Measurements from ENCODE around the gene CNTNAP4.

CNTNAP4 gene

DNA sequence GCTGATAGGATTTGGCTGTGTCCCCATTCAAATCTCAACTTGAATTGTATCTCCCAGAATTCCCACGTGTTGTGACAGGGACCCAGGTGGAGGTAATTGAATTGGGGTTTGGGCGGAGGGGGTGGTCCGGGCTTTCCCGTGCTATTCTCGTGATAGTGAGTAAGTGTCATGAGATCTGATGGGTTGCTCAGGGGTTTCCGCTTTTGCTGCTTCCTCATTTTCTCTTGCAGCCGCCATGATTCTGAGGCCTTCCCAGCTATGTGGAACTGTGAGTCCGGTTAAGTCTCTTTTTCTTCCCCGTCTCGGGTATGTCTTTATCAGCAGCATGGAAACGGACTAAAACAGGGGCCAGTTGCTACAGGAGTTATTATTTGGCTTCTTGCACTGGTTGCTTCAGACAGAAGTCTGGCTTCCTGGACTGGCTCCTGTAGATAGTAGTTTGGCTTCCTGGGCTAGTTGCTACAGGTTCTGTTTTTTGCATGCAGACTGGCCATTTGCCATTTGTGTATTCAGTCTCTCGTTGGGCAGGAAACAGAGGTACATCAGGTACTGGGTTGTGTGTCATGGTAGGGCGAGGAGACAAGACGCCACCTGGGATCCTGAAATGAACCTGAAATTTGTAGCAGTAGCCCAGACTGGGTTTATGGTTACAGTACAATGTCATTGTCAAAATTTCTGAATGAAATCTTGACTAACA is 32.6 kb downstream of the CNTNAP4 start:
- no peak for DNase-seq

DNA sequence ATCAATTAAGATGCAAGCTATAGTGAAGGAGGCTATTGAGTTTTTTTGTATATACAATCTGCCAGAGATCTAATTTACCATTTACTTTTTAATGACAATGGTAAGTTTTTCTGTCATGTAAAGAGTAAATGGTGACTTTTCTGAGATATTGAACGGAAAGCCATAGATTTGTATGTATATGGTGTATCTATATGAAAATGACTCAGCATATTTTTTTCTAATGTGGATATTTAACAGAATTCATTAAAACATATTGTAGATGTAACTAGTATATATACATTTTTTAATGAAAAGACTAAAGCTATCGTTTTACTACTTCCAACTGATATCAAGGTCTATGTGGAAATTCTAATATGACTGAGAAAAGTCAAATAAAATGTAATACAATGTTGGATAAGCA is 34.1 kb downstream of the CNTNAP4 start:
- no peak for DNase-seq

DNA sequence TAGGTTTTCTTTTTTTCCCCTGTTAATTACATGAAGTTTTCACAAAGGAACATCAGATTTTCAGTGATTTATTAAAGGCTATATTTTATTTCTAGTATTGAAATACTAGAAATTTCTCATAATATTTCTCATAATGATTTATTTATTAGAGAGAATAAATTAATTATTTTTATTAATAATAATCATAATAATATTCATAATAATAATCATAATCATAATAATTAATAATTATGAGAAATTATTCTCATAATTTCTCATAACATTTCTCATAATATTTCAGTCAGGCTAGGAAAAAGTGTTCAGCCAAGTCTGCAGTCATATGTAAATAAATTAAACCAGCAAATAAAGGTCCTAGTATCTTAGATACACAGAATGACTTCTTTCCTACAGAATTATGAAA is 41.4 kb downstream of the CNTNAP4 start:
- DNase-seq: no peak

DNA sequence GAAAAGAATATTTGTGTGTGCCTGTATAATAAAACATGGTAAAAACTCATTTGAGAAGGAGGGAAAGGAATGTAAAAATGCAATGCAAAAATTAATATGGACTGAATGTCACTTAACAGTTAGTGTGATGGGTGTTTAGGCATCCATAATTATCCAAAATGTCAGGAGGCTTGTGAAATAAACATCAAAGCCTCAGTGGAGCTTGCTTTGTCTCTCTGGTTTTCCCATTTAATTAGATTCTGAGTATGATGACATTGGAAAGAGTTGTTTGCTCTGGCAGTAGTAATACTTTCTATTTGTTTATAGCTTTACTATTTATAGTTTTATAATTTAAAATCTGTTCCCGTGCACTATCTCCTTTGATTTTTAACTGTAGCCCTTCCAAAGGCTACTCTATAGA is 51.9 kb downstream of the CNTNAP4 start:
- DNase-seq: no peak

DNA sequence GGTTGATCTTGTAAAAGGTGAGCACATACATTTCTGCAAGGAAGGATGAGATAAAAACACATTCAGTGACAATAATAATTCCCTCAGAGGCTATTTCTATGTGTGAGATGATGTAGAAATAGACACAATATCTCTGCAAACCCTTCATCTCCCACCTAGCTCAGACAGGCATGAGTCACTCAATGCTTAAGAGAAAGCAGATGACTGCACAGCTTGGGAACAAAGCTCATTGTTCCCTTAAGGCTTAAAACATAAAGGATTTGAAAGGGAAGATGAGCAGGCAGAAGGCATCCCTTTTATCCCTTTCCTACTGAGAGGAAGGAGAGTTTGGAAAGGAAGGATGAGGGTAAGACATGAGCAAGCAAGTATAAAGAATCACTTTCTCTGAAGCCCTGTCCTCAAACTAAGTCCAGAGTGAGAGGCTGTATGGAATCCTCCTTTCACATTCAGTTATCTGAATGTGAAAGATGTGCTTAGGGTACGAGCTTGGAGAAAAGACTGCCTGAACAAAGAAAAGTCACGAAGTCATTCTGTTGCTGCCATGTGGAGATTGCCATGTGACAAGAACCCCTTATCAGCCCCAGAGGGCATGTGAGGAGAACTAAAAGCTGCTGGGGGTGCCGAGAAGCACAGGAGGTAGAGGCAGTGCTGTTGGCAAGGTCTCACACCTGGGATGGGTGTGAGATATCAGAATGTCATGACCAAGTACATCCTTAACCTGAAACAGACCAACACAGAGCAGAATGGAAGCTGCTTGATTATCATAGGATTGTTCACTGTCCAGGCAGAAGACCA is 58.2 kb downstream of the CNTNAP4 start:
- no peak for DNase-seq

DNA sequence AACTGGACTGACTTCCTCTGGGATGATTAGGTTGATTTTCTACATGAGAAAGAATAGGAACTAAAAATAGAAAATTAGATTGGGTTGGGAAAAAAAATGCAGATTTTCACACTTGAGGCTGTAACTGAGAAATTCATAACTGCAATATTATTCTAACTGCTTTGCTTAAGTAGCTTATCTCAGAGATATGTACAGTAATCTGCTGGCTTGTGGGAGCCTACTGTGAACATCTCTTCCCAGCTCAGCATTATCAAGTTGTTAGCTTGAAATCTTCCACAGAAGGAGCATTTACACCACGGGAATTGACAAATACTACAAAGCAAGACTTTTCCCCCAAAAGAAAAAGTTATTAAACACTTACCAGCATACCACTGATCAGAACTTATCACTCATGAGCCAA is 58.9 kb downstream of the CNTNAP4 start:
- DNase-seq: no peak

DNA sequence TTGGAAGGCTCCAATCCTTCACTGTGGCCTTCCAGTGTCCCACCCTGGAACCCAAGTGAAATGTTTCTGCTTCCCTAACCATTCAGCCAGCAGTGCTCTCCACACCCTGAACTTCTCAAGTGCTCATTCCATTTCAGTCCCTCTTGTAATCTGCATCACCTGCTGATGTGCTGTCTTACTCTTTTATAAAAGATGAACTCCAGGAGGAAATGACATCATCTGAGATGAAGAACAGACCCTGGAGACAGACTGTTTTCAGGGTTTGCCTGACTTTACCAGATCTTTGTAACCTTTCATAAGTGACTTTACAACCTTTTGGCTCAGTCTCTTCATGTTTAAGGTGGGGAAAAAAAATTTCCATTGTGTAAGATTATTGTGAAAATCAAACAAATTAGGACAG is 61.3 kb downstream of the CNTNAP4 start:
- DNase-seq: no peak

DNA sequence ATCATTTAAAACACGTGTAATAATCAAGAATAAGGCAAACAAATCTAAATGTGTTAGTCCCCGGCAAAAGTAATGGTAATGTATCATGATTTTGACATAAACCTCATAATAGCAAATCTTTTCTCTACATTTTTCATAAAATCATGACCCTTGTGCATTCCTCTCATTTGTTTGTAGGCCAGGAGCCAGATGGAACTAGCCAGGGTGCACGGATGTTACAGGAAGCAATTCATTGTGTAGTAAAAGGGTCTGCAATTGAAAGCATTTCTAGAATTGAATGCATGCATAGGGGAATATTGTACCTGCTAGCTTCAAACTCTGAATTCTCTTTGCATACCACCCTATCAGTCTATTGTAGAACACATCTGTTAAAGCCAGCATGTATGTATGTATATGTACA is 66.6 kb downstream of the CNTNAP4 start:
- DNase-seq: no peak

DNA sequence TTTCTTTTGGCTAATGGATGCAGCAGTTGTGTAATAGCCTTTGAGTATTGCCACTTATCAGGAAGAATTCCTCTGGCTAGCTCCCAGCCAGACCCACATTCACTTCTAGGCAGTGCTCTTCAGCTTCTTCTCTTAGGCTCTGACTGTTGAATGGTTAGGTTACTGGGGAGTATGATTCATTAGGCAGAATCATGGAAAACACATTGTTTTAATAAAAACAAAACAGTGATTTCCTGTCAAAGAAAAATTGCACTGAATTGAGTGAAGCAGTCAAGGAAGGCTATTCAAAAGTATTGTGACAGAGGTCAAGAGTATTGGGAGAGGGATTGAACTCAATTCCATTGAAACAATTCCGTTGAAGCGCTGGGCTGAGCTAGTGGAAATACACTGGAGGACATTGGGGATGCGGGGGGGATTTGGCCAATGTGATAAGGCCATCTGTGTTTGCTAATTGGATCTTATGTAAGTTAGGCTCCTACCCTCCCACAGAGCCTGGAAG is 68.0 kb downstream of the CNTNAP4 start:
- DNase-seq: no peak

DNA sequence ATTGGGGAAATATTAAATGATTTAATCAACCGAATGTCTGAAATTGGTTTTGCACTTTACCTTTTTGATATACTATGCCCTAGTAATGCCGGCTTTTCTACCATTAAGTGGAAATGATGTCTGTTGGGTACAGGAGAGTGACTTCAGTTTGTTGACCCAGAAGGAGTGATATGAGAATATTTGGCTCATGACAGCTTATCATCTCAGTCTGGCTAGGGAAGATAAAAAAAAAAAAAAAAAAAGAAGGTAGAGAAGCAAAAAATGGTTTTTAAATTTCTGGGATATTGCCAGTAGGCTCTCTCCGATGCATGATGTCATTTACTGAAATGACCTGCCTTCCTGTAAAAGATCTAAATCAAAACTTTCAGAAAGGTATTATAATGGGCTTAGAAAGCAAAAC is 69.0 kb downstream of the CNTNAP4 start:
- DNase-seq: no peak

DNA sequence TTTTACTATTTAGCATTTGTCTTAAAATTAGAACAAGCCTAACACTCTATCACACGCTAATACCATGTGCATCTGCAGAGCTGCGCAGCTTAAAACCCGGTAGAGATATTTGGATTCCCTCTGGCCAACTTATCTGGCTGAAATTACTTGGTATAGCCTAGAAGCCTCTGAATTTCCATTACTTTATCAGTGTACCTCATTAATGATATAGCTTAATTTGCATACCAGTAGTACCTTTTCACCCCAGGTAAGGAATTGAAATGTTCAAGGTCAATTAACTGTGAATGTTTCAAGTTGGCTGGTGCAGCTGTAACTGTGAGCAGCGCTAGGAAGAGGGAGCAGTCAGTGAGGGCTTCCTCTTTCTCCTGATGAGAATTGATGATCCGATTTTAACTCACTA is 74.2 kb downstream of the CNTNAP4 start:
- DNase-seq: no peak

DNA sequence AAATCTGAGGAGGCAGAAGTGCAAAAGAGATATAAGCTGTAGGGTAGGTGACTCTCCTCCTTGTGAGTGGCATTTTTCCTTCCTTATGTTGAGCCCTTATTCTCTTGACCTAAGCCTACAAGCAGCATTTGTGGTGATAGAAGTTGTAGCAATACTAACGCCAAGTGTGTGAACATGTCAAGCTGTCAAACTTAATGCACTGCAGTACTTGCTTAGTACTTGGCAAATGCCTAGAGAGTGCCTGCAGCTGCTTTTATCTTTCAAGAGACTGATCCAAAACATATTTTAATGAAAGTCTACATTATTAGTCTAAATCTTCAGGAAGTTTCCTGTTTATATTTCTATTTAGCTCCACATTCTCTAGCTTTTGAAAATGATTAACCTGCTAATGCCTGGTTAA is 83.2 kb downstream of the CNTNAP4 start:
- no peak for DNase-seq

DNA sequence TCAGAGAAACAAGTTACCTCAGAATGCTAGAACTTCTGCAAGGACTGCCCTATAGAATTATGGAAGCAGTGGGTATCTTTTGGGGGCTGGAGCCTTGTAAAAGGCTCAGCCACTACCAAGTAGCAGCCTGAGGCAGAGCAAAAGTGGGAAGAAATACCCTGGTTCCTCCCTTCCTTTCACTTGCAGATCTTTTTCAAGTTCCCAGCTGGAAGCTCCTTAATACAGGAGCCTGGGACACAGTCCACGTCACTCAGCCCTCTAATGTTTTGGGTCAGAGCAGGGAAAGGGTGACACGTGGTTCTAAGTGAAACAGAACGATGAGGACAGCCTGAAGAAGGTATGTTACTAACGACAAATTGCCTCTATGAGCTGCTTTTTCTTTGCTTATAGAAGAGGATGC is 93.1 kb downstream of the CNTNAP4 start:
- no peak for DNase-seq

DNA sequence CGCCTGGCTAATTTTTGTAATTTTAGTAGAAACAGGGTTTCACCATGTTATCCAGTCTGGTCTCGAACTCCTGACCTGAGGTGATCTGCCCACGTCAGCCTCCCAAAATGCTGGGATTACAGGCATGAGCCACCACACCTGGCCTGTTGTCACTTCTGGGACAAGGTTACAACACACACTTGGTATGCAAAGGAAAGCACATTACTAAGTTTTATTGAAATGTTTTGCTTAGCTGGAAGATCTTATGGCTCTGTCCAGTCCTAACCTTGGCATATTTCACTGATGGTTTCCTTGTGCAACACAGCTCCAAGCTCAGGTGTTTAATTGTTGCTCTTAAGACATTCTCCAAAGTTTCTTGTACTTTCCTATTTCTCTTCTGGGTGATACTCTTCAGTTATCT is 94.2 kb downstream of the CNTNAP4 start:
- DNase-seq: no peak

DNA sequence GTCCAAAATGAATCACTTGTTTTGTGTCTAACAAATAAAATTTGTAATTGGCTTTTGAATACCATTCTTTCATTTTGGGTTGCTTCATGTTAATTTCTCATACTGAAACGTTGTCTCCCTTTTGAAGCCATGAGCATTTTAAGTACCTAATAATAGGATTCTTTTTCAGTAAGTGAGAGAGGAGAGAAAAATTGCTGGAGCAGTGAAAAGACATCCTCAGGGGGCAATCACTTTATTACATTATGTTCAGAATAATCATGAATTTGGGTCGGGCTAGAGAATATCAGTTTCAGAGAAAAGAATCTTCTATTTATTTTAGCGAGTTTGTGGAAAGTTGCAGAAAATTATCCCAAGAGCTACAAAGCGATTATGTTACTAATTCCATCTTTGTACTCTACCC is 96.8 kb downstream of the CNTNAP4 start:
- no peak for DNase-seq

DNA sequence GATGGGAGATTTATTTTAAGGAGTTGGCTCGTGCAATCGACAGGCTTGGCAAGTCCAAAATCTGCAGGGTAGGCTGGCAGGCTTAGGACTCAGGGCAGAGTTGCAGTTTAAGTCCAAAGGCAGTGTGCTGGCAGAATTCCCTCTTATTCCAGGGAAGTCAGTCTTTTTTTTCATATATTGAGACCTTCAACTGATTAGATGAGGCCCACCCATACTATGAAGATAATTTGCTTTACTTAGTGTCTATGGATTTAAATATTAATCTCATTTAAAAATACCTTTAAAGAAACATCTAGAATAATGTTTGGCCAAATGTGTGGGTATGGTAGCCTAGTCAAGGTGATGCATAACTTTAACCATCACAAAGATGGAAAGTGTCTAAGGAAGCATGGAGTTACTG is 99.8 kb downstream of the CNTNAP4 start:
- DNase-seq: no peak

DNA sequence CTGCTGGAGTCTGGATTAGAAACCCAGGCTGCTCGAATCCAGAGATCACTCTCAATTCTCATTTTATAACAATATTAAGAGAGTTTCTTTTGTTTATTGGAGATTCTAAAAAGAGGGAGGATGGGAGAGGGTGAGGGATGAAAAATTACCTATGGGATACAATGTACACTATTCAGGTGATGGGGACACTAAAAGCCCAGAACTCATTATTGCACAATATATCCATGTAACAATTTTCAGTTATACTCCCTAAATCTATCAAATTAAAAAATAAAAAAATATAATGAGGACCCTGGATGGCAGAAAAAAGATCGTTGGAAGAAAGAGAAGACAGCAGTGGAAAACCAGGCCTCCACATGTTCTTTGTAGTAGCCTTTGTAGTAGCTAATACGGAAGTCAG is 100.8 kb downstream of the CNTNAP4 start:
- no peak for DNase-seq

DNA sequence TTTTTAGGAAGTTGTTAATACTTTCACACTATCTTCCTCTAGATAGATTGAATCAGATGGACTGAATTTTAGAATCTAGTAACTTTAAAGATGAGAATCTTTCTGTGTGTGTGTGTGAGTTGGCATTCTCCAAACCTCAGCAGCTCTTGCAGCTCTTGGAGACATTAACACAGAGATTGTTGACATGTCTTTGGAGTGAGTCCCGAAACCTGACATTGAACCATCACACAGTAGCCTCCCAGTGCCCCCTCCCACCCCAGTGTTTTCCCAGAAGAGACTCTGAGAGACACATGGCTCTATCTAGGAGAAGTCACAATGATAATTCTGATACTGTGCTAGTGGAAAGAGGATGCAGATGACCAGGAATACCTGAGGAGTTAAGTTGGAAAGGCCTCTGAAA is 103.9 kb downstream of the CNTNAP4 start:
- no peak for DNase-seq

DNA sequence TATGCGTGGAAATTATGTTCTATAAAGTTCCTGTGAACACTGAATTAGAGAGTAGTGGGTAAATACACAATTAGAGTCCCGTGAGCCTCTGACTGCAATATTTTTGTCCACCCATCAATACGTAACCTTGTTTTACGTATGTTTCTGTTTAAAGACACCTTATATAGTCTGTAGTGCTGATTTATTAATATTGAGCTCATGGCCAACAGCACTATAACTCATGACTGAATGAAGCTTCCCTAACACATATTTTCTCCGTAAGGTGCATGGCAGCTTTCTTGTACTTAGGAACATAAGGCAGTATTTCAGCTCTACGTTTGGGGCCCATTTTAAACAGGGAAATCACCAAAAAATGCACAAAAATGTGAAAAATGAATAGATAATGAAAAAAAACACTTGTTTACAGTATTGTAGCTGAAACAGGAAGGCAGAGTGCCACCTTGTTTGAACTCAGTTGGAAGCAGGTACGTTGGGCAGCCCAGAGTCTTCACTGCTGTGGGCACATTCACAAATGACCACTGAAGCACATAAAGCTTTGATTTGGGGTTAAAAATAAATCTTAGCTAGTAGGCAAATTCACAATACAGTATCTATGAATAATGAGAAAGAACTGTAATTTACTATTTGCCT is 108.5 kb downstream of the CNTNAP4 start:
- DNase-seq: no peak

DNA sequence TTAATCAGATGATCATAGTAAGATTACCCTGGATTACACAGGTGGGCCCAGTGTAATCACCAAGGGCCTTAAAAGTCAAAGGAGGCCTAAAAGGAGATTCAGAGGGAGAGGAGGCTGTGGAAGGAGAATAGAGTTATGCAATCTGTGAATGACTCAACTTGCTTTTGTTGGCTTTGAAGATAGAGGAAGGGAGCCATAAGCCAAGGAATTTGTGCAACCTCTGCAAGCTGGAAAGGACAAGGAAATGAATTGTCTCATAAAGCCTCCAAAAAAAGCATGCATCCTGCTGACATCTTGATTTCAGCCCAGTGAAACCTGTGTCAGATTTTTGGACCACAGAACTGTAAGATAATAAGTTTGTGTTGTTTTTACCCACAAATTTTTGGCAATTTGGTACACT is 109.6 kb downstream of the CNTNAP4 start:
- no peak for DNase-seq

DNA sequence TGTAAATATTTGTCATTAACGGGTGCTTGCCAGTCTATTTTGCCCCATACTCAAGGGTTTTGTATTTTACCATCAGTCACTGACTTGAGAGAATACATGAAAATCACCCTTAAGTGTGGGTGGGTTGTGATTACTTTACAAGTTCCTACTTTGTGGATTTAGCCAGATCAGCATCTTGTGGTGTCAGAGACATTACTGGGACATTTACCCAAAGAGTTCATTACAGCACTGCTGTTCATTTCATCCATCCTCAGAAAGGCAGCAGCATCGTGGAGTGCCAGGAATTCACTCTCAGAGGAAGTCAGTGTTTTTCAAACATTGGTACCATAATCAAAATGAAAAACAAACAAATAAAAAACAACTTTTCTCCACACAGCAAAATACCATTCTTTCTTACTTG is 110.8 kb downstream of the CNTNAP4 start:
- DNase-seq: no peak

DNA sequence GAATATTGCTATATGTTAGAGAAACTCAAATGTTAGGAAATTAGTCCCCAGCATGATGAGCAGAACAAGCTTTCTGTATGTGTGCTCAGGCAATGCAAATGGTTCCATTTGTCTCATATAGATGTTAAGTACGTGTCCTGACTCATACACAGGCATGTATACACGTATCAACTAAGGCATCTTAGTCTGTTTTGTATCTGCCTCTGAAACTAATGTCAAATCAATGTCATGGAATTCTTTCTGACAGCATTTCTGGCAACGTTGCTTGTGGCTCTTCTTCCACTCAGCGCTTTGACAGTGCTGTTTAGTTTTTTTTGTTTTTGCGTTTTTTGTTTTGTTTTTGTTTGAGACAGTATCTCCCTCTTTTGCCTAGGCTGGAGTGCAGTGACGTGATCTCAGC is 111.9 kb downstream of the CNTNAP4 start:
- no peak for DNase-seq

DNA sequence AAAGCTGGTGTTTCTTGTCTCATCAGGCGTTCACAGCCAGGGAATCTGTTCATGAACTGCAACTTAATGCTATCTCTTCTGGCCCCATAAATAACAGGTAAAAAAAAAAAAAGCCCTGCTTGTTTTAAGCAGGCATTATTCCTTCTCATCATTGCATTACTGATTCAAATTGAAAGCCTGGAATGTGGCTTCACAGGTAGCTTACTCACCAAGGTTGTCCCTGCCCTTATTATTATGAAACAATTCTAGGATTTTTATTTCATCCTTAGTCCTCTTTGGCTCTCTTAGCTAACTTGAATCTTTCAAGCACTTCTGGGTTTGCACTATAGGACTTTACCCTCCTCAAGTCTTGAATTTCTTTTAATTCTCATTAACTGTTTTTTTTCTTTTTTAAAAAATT is 113.3 kb downstream of the CNTNAP4 start:
- DNase-seq: no peak

DNA sequence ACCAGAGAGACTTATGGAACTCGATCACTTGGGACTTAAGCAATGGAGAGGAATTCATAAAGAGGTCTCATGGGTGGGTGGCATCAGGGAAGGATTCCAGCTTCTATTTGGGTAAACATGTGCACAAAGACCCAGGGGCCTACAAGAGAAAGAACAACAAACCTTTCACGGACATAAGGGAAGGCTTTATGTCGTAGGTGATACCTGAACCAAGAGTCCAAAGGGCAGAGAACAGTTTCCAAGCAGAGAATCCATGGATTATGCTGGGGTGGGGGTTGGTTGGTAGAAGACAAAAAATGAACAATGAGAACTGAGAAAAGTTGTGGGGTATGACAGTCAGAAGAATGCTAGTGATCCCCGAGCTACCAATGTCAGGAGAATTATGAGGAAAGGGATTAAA is 119.8 kb downstream of the CNTNAP4 start:
- DNase-seq: no peak

Data from hematopoietic multipotent progenitor cell treated with erythropoietin and hydrocortisone succinate and interleukin-3 and kit ligand, for 4 days (in vitro differentiated cells).